Sigmoid colon (tissue), 4 donors: Measurements from ENCODE around the gene ATG7.

Source experiments
- POLR2AphosphoS5 ChIP-seq, 4 donors: sonication (generic); formaldehyde crosslinking; IDR thresholded peaks; one replicate each; pipeline ENCODE4 v1.6.1; 2017; ENCODE audit warnings: antibody characterized with exemption in 4 of 4
- TF ChIP-seq, protein P1 (sequence below), 4 experiments: fragments of 450-650 bp in 3 of 4; fragments of 200-600 bp in 1 of 4; IDR thresholded peaks; one replicate each; pipeline ENCODE4 v1.5.1; 2016 to 2019; ENCODE audit warnings: antibody characterized with exemption in 4 of 4, mild to moderate bottlenecking in 3 of 4, moderate library complexity in 2 of 4

GRCh38 chr3:11254876-11255275 lies 17.3 kb upstream of the ATG7 start:
- no peak for TF ChIP-seq POLR2AphosphoS5 (IDR thresholded peaks at IDR 0.05)
- TF ChIP-seq, protein P1, sequence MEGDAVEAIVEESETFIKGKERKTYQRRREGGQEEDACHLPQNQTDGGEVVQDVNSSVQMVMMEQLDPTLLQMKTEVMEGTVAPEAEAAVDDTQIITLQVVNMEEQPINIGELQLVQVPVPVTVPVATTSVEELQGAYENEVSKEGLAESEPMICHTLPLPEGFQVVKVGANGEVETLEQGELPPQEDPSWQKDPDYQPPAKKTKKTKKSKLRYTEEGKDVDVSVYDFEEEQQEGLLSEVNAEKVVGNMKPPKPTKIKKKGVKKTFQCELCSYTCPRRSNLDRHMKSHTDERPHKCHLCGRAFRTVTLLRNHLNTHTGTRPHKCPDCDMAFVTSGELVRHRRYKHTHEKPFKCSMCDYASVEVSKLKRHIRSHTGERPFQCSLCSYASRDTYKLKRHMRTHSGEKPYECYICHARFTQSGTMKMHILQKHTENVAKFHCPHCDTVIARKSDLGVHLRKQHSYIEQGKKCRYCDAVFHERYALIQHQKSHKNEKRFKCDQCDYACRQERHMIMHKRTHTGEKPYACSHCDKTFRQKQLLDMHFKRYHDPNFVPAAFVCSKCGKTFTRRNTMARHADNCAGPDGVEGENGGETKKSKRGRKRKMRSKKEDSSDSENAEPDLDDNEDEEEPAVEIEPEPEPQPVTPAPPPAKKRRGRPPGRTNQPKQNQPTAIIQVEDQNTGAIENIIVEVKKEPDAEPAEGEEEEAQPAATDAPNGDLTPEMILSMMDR (IDR thresholded peaks at IDR 0.05): no peak
